Neural cell (in vitro differentiated cells): ENCODE data around the gene TYR.

Experiments
- CTCF ChIP-seq: fragments of 450-650 bp; IDR thresholded peaks from 2 replicates; pipeline ENCODE4 v1.5.1; 2014; ENCODE audit warnings: antibody characterized with exemption, mild to moderate bottlenecking, moderate library complexity; ENCODE audit not compliant: poor library complexity, severe bottlenecking
- EZH2 ChIP-seq: fragments of 200-600, 300-800 bp; shearing (Covaris generic), sonication (generic); IDR thresholded peaks from 2 replicates; pipeline ENCODE4 v1.6.1; 2014; ENCODE audit warnings: antibody characterized with exemption, low read length, borderline replicate concordance, mild to moderate bottlenecking; ENCODE audit not compliant: insufficient read depth, poor library complexity, severe bottlenecking
- POLR2AphosphoS5 ChIP-seq: IDR thresholded peaks from 2 replicates; pipeline ENCODE4 v1.6.1; 2012

GRCh38 chr11:89181111-89181510, 3.4 kb downstream of the TYR start:
- no peak for TF ChIP-seq CTCF
- TF ChIP-seq POLR2AphosphoS5 = no peak
- TF ChIP-seq EZH2 = no peak
